Stimulated activated CD4-positive, alpha-beta T cell treated with anti-CD3 and anti-CD28 coated beads, TNF-alpha, amount 100 ng/mL, for 24 hours (primary cell): Measurements from ENCODE around the gene MICU2.

Experiments
- DNase-seq, 3 experiments: peaks; one replicate each; pipeline ENCODE4 v3.0.0-alpha.2; 2020; ENCODE audit warnings: low read depth in 3 of 3

Gene MICU2

DNA sequence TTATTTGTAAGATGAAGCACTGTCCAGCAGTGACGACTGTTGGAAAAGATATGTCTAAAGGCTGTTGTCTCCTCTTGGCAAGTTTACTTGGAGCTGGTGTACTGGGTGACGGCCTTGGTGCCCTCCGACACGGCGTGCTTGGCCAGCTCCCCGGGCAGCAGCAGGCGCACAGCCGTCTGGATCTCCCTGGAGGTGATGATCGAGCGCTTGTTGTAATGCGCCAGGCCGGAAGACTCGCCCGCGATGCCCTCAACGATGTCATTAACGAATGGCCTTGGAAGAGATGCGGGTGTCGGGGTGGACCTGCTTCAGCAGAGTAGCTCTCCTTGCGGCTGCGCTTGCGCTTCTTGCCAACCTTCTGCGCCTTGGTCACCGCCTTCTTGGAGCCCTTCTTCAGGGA is 120.2 kb downstream of the MICU2 start:
- DNase-seq = no peak

DNA sequence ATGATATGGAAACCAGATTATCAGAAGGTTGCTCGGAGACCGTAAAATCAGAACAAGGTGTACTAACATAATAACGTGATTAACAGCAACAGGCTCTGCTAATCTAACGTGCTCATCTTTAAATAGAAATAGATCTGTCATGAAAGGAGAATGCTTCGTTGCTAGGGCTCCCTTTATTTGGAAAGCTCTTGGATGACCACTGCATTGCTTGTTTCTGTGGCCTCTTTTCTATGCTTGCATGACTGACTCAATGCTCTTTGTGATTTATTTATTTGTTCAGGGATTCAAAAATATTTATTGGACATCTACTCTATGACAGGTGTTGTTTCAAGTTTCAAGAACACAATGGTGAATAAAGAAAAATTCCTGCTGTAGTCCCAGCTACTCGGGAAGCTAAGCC is 122.6 kb downstream of the MICU2 start:
- no peak for DNase-seq

DNA sequence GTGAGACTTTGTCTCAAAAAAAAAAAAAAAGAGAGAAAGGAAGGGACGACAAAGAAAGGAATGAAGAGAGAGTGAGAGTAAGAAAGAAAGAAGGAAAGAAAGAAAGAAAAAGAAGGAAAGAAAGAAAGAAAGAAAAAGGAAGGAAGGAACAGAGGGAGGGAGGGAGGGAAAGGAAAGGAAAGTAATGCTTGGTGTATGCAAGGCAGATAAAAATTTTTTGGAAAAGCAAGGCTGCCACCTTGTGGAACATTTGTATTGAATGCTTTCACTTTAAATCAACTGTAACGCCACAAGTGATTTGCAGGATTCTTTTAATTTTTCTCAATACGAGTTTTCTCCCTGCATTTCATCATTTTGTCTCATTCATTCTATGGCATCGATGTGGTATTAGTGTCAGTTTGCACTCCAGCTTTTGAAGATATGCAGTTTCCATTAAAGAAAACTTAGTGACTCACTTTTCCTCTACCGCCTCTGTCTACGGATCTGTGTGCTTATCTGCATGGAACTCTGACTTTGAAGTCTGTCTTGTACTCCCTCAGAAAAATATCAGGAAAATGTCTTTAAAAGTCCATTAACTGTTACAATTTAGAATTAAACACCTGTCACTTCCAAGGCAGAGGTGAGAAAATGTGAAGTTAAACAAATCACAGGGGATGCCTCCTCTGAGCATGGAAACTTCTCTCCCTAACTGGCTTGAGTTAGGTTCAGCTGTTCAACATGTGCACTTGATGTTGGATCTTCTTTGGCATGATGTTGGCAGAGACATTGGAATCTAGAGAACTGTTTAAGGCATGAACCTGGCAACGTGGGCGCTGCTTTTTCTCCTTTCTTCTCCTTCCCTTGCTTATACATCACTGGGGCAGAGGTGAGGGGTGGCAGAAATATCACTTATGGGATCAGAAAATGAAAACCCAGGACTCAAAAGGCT is 124.8 kb downstream of the MICU2 start:
- DNase-seq = peak in 1 of 3 experiments; percentile 40

- peak; percentile 68 to 76 (median 72) for DNase-seq
Measured at GRCh38 chr13:21476893-21477472, 127.0 kb downstream of the MICU2 start.

GRCh38 chr13:21475115-21475514 is 128.9 kb downstream of the MICU2 start:
- no peak for DNase-seq

DNA sequence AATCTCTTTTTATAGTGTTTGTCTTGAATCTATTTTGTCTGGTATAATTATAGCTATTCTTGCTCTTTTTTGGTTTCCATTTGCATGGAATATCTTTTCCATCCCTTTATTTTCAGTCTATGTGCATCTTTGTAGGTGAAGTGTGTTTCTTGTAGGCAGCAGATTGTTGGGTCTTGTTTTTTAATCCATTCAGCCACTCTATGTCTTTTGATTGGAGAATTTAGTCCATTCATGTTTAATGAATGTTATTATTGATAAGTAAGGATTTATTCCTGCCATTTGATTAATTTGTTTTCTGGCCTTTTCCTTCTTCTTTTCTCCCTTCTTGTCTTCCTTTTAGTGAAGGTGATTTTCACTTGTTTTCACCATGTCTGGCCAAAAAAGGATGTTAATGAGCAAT is 133.2 kb downstream of the MICU2 start:
- DNase-seq = no peak

DNA sequence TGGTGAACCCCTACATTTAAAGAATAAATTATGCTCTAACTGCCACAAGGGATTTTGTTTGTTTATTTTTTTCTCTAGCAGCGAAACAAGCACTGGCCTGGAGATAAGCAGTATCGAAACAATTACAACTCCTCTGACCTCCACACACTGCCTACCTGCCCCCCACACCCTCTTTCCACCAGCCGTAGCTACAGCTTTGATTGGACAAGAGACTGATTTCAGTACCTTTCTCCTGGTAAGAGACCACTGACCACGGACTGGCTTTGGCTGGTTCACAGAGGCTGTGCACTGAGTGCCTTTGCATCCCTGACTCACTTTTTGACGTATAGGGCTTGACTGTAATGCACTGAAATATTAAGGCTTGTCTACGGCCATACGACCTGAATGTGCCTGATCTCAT is 137.4 kb downstream of the MICU2 start:
- no peak for DNase-seq

- no peak for DNase-seq
Measured at GRCh38 chr13:21465710-21466160, 138.2 kb downstream of the MICU2 start.

DNA sequence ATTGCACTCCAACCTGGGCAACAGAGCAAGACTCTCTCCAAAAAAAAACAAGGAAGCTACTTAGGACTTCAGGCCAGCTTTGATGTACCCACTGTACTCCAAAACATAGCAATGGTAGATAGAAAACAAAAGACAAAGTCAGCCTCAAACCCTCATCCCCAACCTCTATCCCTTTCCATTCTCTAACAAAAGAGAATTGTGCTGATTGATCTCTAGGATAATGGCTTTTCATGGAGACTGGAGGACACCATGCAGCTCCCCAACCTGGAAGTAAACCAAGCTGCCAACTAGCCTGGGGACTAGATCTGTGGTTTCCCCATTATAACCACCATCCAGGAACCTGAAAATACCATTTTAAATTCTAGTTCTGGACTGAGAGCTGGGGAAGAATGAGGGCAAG is 140.5 kb downstream of the MICU2 start:
- DNase-seq = no peak

DNA sequence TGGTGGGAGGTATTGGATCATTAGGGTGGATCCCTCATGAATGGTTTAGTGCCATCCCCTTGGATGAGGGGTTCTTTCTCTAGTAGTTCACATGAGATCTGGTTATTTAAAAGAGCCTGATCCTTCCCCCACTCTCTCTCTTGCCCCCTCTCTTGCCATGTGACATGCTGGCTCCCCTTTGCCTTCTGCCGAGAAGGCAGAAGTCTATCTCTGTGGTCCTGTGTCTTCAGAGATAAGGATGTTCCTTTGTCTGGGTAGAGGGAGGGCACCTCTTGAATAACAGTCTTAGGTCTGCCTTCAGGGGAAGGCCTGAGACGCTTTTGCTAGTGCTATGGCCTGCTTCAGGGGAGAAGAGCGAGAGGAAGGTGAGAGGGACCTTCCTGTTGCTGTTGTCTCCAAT is 142.8 kb downstream of the MICU2 start:
- no peak for DNase-seq

- DNase-seq = peak; percentile 78 to 88 (median 86)
Measured at GRCh38 chr13:21458813-21459701, 144.9 kb downstream of the MICU2 start, which contains the start of gene ZDHHC20. Gene ZDHHC20, minus strand, starts transcription at chr13:21459303. Its CDS starts 132 bp downstream, at chr13:21459171.

GRCh38 chr13:21458451-21458812 is 145.5 kb downstream of the MICU2 start:
- DNase-seq = peak; percentile 15 to 56 (median 28)

GRCh38 chr13:21453387-21454081 is 150.4 kb downstream of the MICU2 start:
- DNase-seq = no peak

DNA sequence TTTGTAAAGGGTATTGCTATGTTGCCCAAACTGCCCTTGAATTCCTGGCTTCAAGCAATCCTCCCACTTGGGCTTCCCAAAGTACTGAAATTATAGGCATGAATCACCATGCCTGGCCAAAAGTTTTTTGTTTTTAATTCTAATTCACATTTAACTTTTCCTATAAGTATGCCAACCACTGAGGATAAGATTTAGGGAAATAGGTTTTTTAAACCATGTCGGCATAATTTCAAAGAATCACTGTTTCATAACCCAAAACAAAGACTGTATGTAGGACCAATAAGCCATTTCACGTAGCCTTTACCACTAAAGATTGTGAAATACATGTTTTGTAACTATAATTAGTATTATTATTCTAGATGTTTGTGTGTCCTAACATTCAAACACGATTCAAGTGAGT is 153.0 kb downstream of the MICU2 start:
- no peak for DNase-seq

DNA sequence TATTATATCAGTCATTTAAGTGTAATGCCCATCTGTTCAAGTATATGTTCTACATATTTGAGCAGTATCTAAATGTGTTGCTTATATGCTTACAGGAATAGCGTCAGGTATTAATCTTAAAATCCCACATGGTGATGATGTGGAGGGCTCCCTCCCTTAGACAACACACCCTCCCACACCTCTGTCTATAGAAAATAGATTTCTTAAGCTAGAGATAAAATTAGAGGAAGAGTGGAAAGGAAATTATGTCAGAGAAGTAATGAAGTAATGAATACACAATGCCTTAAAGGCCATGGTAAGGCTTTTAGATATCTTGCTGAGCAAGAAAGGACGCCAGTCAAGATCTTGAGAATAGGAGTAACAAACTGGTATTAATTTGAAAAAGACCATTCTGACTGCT is 157.3 kb downstream of the MICU2 start:
- no peak for DNase-seq

GRCh38 chr13:21445759-21446158 is 158.2 kb downstream of the MICU2 start:
- DNase-seq = no peak

DNA sequence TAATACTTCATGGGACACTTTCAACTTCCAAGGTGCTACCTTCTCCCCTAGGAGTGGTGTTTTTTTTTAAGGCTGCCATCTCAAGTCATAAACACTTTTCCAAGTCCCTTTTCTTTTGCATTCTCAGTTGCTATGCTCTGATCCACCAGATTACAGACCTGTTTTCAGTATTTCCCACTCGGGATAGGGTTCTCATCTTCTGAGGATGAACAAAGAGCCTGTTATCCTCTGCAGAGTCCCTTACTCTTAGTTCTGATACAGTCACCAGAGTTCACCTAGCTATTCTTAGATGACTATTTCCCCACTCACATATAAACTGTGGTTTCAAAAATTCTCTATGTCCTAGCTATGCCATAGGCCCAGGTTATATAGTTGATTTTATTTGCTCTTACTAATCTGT is 160.8 kb downstream of the MICU2 start:
- DNase-seq = no peak
